WTC11 (cell line): ENCODE results near the gene CLASP2. TPM values are rescaled to one million over a fixed set of nuclear protein-coding genes. Genes with fewer than 3 reads are reported as not detected.

Source experiments
- ATAC-seq: fragments of 200-7000 bp; cut with Tn5 transposase; 2 replicates; pipeline ENCODE4 v1.10.0; 2021; ENCODE audit warnings: mild to moderate bottlenecking, moderate library complexity
- CTCF ChIA-PET: fragments of 300-600 bp; sonication (Branson Sonifier 250); formaldehyde crosslinking; loops from one replicate; lab custom pipeline; 2021; ENCODE audit warnings: antibody characterized with exemption; lab: Charles Lee
- POLR2A ChIA-PET: fragments of 350-600 bp; sonication (Branson Sonifier 250); formaldehyde crosslinking; loops from one replicate; lab custom pipeline; 2021; ENCODE audit warnings: antibody characterized with exemption; lab: Charles Lee
- DNase-seq: peaks from one replicate; pipeline ENCODE4 v3.0.0; 2021; ENCODE audit warnings: low spot score
- H3K27ac Mint-ChIP-seq: 2 replicates; pipeline ENCODE4 v1.8.0; 2021; ENCODE audit warnings: mixed read lengths
- H3K27me3 Mint-ChIP-seq: 2 replicates; pipeline ENCODE4 v1.8.0; 2021; ENCODE audit warnings: low read depth, mild to moderate bottlenecking, moderate library complexity, mixed read lengths
- H3K36me3 Mint-ChIP-seq: 2 replicates; pipeline ENCODE4 v1.8.0; 2021; ENCODE audit warnings: mixed read lengths
- H3K4me1 Mint-ChIP-seq: 2 replicates; pipeline ENCODE4 v1.8.0; 2022; ENCODE audit warnings: mixed read lengths
- H3K4me3 Mint-ChIP-seq: 2 replicates; pipeline ENCODE4 v1.8.0; 2021; ENCODE audit warnings: mild to moderate bottlenecking, moderate library complexity, mixed read lengths
- H3K9me3 Mint-ChIP-seq: 2 replicates; pipeline ENCODE4 v1.8.0; 2021; ENCODE audit warnings: mixed read lengths
- ARID4B ChIP-seq: sonication (generic); formaldehyde crosslinking; IDR thresholded peaks from 2 replicates; pipeline ENCODE4 v1.8.0; 2023; ENCODE audit warnings: missing genetic modification reagents, mild to moderate bottlenecking, borderline replicate concordance
- CDX4 ChIP-seq: fragments of 250-450 bp; sonication (Bioruptor Pico); IDR thresholded peaks from 2 replicates; pipeline ENCODE4 v1.9.0; 2021; ENCODE audit warnings: moderate library complexity, mild to moderate bottlenecking, inconsistent platforms, borderline replicate concordance
- CREB1 ChIP-seq: sonication (generic); formaldehyde crosslinking; IDR thresholded peaks from 2 replicates; pipeline ENCODE4 v1.8.0; 2023; ENCODE audit warnings: mild to moderate bottlenecking, missing genetic modification reagents
- E2F1 ChIP-seq: sonication (generic); formaldehyde crosslinking; IDR thresholded peaks from 2 replicates; pipeline ENCODE4 v1.8.0; 2022; ENCODE audit warnings: mild to moderate bottlenecking, missing genetic modification reagents
- ELF4 ChIP-seq: sonication (generic); formaldehyde crosslinking; IDR thresholded peaks from 2 replicates; pipeline ENCODE4 v1.8.1; 2022; ENCODE audit warnings: low read depth, mild to moderate bottlenecking, moderate library complexity, missing genetic modification reagents
- EMX1 ChIP-seq: fragments of 250-450 bp; sonication (Bioruptor Pico); IDR thresholded peaks from 2 replicates; pipeline ENCODE4 v1.8.0; 2021; ENCODE audit warnings: mild to moderate bottlenecking
- ETV6 ChIP-seq: sonication (generic); formaldehyde crosslinking; IDR thresholded peaks from 2 replicates; pipeline ENCODE4 v1.8.1; 2022; ENCODE audit warnings: mild to moderate bottlenecking, missing genetic modification reagents
- FOXP1 ChIP-seq: sonication (generic); formaldehyde crosslinking; IDR thresholded peaks from 2 replicates; pipeline ENCODE4 v1.8.0; 2022; ENCODE audit warnings: missing genetic modification reagents, mild to moderate bottlenecking, moderate library complexity, borderline replicate concordance
- FOXP4 ChIP-seq: sonication (generic); formaldehyde crosslinking; IDR thresholded peaks from 2 replicates; pipeline ENCODE4 v1.8.0; 2022; ENCODE audit warnings: mild to moderate bottlenecking, missing genetic modification reagents
- GTF2I ChIP-seq: fragments of 250-450 bp; sonication (Bioruptor Pico); conservative IDR thresholded peaks from 2 replicates; pipeline ENCODE4 v1.4.0; 2021; ENCODE audit warnings: mild to moderate bottlenecking
- HMGXB4 ChIP-seq: sonication (generic); formaldehyde crosslinking; IDR thresholded peaks from 2 replicates; pipeline ENCODE4 v1.8.1; 2023; ENCODE audit warnings: mild to moderate bottlenecking, moderate library complexity, missing genetic modification reagents
- MAX ChIP-seq: sonication (generic); formaldehyde crosslinking; IDR thresholded peaks from 2 replicates; pipeline ENCODE4 v1.8.0; 2022; ENCODE audit warnings: mild to moderate bottlenecking, missing genetic modification reagents
- NFATC4 ChIP-seq: fragments of 250-450 bp; sonication (Bioruptor Pico); IDR thresholded peaks from 2 replicates; pipeline ENCODE4 v1.9.0; 2021; ENCODE audit warnings: mild to moderate bottlenecking
- NFYB ChIP-seq: sonication (generic); formaldehyde crosslinking; conservative IDR thresholded peaks from 2 replicates; pipeline ENCODE4 v1.8.0; 2022; ENCODE audit warnings: low read depth, missing genetic modification reagents
- NR3C1 ChIP-seq: sonication (generic); formaldehyde crosslinking; conservative IDR thresholded peaks from 2 replicates; pipeline ENCODE4 v1.8.1; 2023; ENCODE audit warnings: low read depth, mild to moderate bottlenecking, missing genetic modification reagents
- RORB ChIP-seq: fragments of 250-450 bp; sonication (Bioruptor Pico); IDR thresholded peaks from 2 replicates; pipeline ENCODE4 v1.9.0; 2021; ENCODE audit warnings: mild to moderate bottlenecking
- TCF7 ChIP-seq: sonication (generic); formaldehyde crosslinking; IDR thresholded peaks from 2 replicates; pipeline ENCODE4 v1.8.0; 2022; ENCODE audit warnings: mild to moderate bottlenecking, low read depth, missing genetic modification reagents, moderate library complexity
- TEAD1 ChIP-seq: sonication (generic); formaldehyde crosslinking; IDR thresholded peaks from 2 replicates; pipeline ENCODE4 v1.8.0; 2022; ENCODE audit warnings: mild to moderate bottlenecking, missing genetic modification reagents
- TP53 ChIP-seq: sonication (generic); formaldehyde crosslinking; IDR thresholded peaks from 2 replicates; pipeline ENCODE4 v1.8.1; 2023; ENCODE audit warnings: mild to moderate bottlenecking, missing genetic modification reagents
- ZBTB43 ChIP-seq: sonication (generic); formaldehyde crosslinking; IDR thresholded peaks from 2 replicates; pipeline ENCODE4 v1.8.1; 2023; ENCODE audit warnings: mild to moderate bottlenecking, missing genetic modification reagents
- ZNF138 ChIP-seq: sonication (generic); formaldehyde crosslinking; conservative IDR thresholded peaks from 2 replicates; pipeline ENCODE4 v1.8.1; 2022; ENCODE audit warnings: mild to moderate bottlenecking, moderate library complexity, missing genetic modification reagents
- ZNF317 ChIP-seq: sonication (generic); formaldehyde crosslinking; IDR thresholded peaks from 2 replicates; pipeline ENCODE4 v1.8.1; 2023; ENCODE audit warnings: low read depth, mild to moderate bottlenecking, moderate library complexity, missing genetic modification reagents, borderline replicate concordance
- total RNA-seq: library from RNA; stranded (reverse); gene quantifications from 3 replicates; pipeline ENCODE4 v1.2.3, GENCODE V29; 2021

Gene CLASP2
- total RNA-seq, 1 experiment from 2014 or later = 56.7 TPM

GRCh38 chr3:33642806-33643205 lies 75.2 kb downstream of the CLASP2 start (continued):
- TF ChIP-seq ZNF317 (CRISPR knock-in tag) (no peak), RORB (CRISPR knock-in tag) (no peak), ETV6 (CRISPR knock-in tag) (no peak), GTF2I (no peak), TP53 (CRISPR knock-in tag) (no peak), ARID4B (CRISPR knock-in tag) (no peak), EMX1 (CRISPR knock-in tag) (no peak)

GRCh38 chr3:33639889-33640288 lies 78.2 kb downstream of the CLASP2 start:
- DNase-seq (no peak), ATAC-seq (no peak)
- Mint-ChIP-seq H3K4me1 (peaks cover 21% of the 10 kb centered on the region), H3K4me3 (no peak overlapping the region), H3K27ac (no peak overlapping the region), H3K27me3 (no peaks in the 10 kb centered on the region), H3K9me3 (no peaks in the 10 kb centered on the region), H3K36me3 (no peaks in the 10 kb centered on the region)
- ChIA-PET CTCF (interaction anchor here (1.3 kb wide), 1 partner anchor 147 kb away, joined by 3 read pairs; no protein-coding TSS in a partner anchor), POLR2A (no interaction called here)
- TF ChIP-seq ETV6 (CRISPR knock-in tag) (no peak), MAX (CRISPR knock-in tag) (no peak), E2F1 (CRISPR knock-in tag) (no peak), CDX4 (CRISPR knock-in tag) (no peak), NR3C1 (CRISPR knock-in tag) (no peak), HMGXB4 (CRISPR knock-in tag) (no peak), NFYB (CRISPR knock-in tag) (no peak), CREB1 (CRISPR knock-in tag) (no peak), NFATC4 (CRISPR knock-in tag) (no peak), FOXP1 (CRISPR knock-in tag) (no peak), TEAD1 (CRISPR knock-in tag) (no peak), ZBTB43 (CRISPR knock-in tag) (no peak), FOXP4 (no peak), ELF4 (CRISPR knock-in tag) (no peak), ZNF138 (CRISPR knock-in tag) (no peak), TCF7 (no peak)
